Ectodermal cell (in vitro differentiated cells): ENCODE results near the gene PDE8B.

Experiments
- H3K27ac ChIP-seq: 2 replicates; pipeline ENCODE4 v1.7.0; 2013; ENCODE audit warnings: mild to moderate bottlenecking, low read depth, low read length; ENCODE audit not compliant: insufficient read depth, poor library complexity, severe bottlenecking
- H3K27me3 ChIP-seq: 2 replicates; pipeline ENCODE4 v1.7.0; 2013; ENCODE audit warnings: mild to moderate bottlenecking, low read length; ENCODE audit not compliant: insufficient read depth, control insufficient read depth, poor library complexity, severe bottlenecking
- H3K36me3 ChIP-seq: one replicate; pipeline ENCODE4 v1.7.0; 2013; ENCODE audit warnings: low read length; ENCODE audit not compliant: control insufficient read depth, insufficient read depth
- H3K4me1 ChIP-seq: one replicate; pipeline ENCODE4 v1.7.0; 2013; ENCODE audit warnings: low read length; ENCODE audit not compliant: control insufficient read depth, insufficient read depth
- H3K4me3 ChIP-seq: 2 replicates; pipeline ENCODE4 v1.7.0; 2013; ENCODE audit warnings: low read depth, low read length, control low read depth; ENCODE audit not compliant: insufficient read depth
- H3K9me3 ChIP-seq: 2 replicates; pipeline ENCODE4 v1.7.0; 2013; ENCODE audit warnings: mild to moderate bottlenecking, low read length, moderate library complexity; ENCODE audit not compliant: control insufficient read depth
- WGBS, 2 experiments: methylation state at CpG; one replicate each; pipeline ENCODE4 v1.1.7; 2013; ENCODE audit warnings: missing lambda C conversion rate in 2 of 2; 5-methylcytosine and 5-hydroxymethylcytosine counted together

The PDE8B gene

GRCh38 chr5:77427998-77428397, 217.5 kb downstream of the PDE8B start:
- H3K36me3 ChIP-seq = peaks cover 4% of the 10 kb centered on the region
- H3K9me3 ChIP-seq = no peaks in the 10 kb centered on the region
- no peak overlapping the region for H3K27ac ChIP-seq
- no peaks in the 10 kb centered on the region for H3K27me3 ChIP-seq
- no peak overlapping the region for H3K4me3 ChIP-seq
- H3K4me1 ChIP-seq = no peaks in the 10 kb centered on the region

GRCh38 chr5:77428526-77428925, 218.0 kb downstream of the PDE8B start:
- Histone ChIP-seq H3K27me3 (no peaks in the 10 kb centered on the region), H3K4me1 (no peaks in the 10 kb centered on the region), H3K9me3 (no peaks in the 10 kb centered on the region), H3K36me3 (peaks cover 4% of the 10 kb centered on the region), H3K27ac (no peak overlapping the region), H3K4me3 (no peak overlapping the region)
- WGBS, 2 experiments = 95 to 97% methylated on average over 5 of the region's 5 CpGs

- Histone ChIP-seq H3K4me1 (no peaks in the 10 kb centered on the region), H3K27ac (no peak overlapping the region), H3K9me3 (no peaks in the 10 kb centered on the region), H3K36me3 (peaks cover 4% of the 10 kb centered on the region), H3K27me3 (no peaks in the 10 kb centered on the region), H3K4me3 (no peak overlapping the region)
- WGBS, 2 experiments = 94 to 96% methylated on average over 1 of the region's 1 CpG
Measured at GRCh38 chr5:77430726-77431125, 220.2 kb downstream of the PDE8B start.

- no peaks in the 10 kb centered on the region for H3K9me3 ChIP-seq
- no peaks in the 10 kb centered on the region for H3K4me1 ChIP-seq
- H3K36me3 ChIP-seq = peaks cover 4% of the 10 kb centered on the region
- no peak overlapping the region for H3K4me3 ChIP-seq
- 100% methylated on average over 2 of the region's 3 CpGs for WGBS, 2 experiments
- no peaks in the 10 kb centered on the region for H3K27me3 ChIP-seq
- H3K27ac ChIP-seq = no peak overlapping the region
Measured at GRCh38 chr5:77431286-77431685, 220.8 kb downstream of the PDE8B start.

- WGBS, 2 experiments = 100% methylated on average over 1 of the region's 1 CpG; no CpG with 5 or more reads in 1 of the 2 experiments
- H3K27me3 ChIP-seq = no peaks in the 10 kb centered on the region
- peaks cover 4% of the 10 kb centered on the region for H3K36me3 ChIP-seq
- no peaks in the 10 kb centered on the region for H3K9me3 ChIP-seq
- no peak overlapping the region for H3K27ac ChIP-seq
- no peaks in the 10 kb centered on the region for H3K4me1 ChIP-seq
- H3K4me3 ChIP-seq = no peak overlapping the region
Measured at GRCh38 chr5:77431719-77432118, 221.2 kb downstream of the PDE8B start.

- Histone ChIP-seq H3K4me3 (no peak overlapping the region), H3K27ac (no peak overlapping the region), H3K27me3 (no peaks in the 10 kb centered on the region), H3K36me3 (no peaks in the 10 kb centered on the region), H3K9me3 (no peaks in the 10 kb centered on the region), H3K4me1 (no peaks in the 10 kb centered on the region)
- 87 to 90% methylated on average over 5 of the region's 5 CpGs for WGBS, 2 experiments
Measured at GRCh38 chr5:77437194-77437593, 226.7 kb downstream of the PDE8B start.

- WGBS, 2 experiments = 96 to 100% methylated on average over 3 of the region's 3 CpGs
- Histone ChIP-seq H3K27ac (no peak overlapping the region), H3K36me3 (no peaks in the 10 kb centered on the region), H3K27me3 (no peaks in the 10 kb centered on the region), H3K9me3 (no peaks in the 10 kb centered on the region), H3K4me1 (no peaks in the 10 kb centered on the region), H3K4me3 (no peak overlapping the region)
Measured at GRCh38 chr5:77438071-77438470, 227.6 kb downstream of the PDE8B start.

GRCh38 chr5:77443670-77444069, 233.2 kb downstream of the PDE8B start:
- Histone ChIP-seq H3K27me3 (no peaks in the 10 kb centered on the region), H3K36me3 (peaks cover 17% of the 10 kb centered on the region), H3K27ac (no peak overlapping the region), H3K4me3 (no peak overlapping the region), H3K9me3 (no peaks in the 10 kb centered on the region), H3K4me1 (no peaks in the 10 kb centered on the region)
- WGBS, 2 experiments = 92 to 100% methylated on average over 1 of the region's 1 CpG

- Histone ChIP-seq H3K27me3 (no peaks in the 10 kb centered on the region), H3K36me3 (peaks cover 23% of the 10 kb centered on the region), H3K27ac (no peak overlapping the region), H3K9me3 (no peaks in the 10 kb centered on the region), H3K4me3 (no peak overlapping the region), H3K4me1 (no peaks in the 10 kb centered on the region)
- WGBS, 2 experiments = 86 to 88% methylated on average over 1 of the region's 1 CpG
Measured at GRCh38 chr5:77444356-77444755, 233.9 kb downstream of the PDE8B start.

GRCh38 chr5:77448831-77449230, 238.4 kb downstream of the PDE8B start:
- no peaks in the 10 kb centered on the region for H3K9me3 ChIP-seq
- H3K4me1 ChIP-seq = no peaks in the 10 kb centered on the region
- H3K36me3 ChIP-seq = peaks cover 23% of the 10 kb centered on the region
- no peak overlapping the region for H3K27ac ChIP-seq
- 86 to 95% methylated on average over 1 of the region's 1 CpG for WGBS, 2 experiments
- no peaks in the 10 kb centered on the region for H3K27me3 ChIP-seq
- no peak overlapping the region for H3K4me3 ChIP-seq

GRCh38 chr5:77449277-77449676, 238.8 kb downstream of the PDE8B start:
- Histone ChIP-seq H3K4me1 (no peaks in the 10 kb centered on the region), H3K36me3 (peaks cover 23% of the 10 kb centered on the region)
- WGBS, 2 experiments = 91 to 94% methylated on average over 1 of the region's 1 CpG

More at GRCh38 chr5:77449277-77449676, 238.8 kb downstream of the PDE8B start:
- Histone ChIP-seq H3K9me3 (no peaks in the 10 kb centered on the region), H3K4me3 (no peak overlapping the region), H3K27me3 (no peaks in the 10 kb centered on the region), H3K27ac (no peak overlapping the region)
